Neutrophil (primary cell): Measurements from ENCODE around the gene ATP6V1G1.

ENCODE experiments used
- H3K27ac ChIP-seq: fragments of 200-600 bp; sonication (generic); 2 replicates; pipeline ENCODE4 v1.5.1; 2016; ENCODE audit warnings: mild to moderate bottlenecking, moderate library complexity
- H3K27me3 ChIP-seq: fragments of 200-600 bp; sonication (generic); 2 replicates; pipeline ENCODE4 v1.6.0; 2016; ENCODE audit warnings: mild to moderate bottlenecking
- H3K36me3 ChIP-seq: fragments of 200-600 bp; sonication (generic); 2 replicates; pipeline ENCODE4 v1.5.1; 2017
- H3K4me1 ChIP-seq, 2 experiments: fragments of 200-600 bp in 1 of 2; sonication (generic) in 1 of 2; 1 replicate in 1 of 2; 2 replicates in 1 of 2; pipeline versions ENCODE4 v1.5.1 to v1.6.1; 2013 to 2016; ENCODE audit warnings: low read depth in 1 of 2, low read length in 1 of 2, mild to moderate bottlenecking in 1 of 2, moderate library complexity in 1 of 2; ENCODE audit not compliant: control insufficient read depth in 1 of 2, insufficient read depth in 1 of 2
- H3K4me3 ChIP-seq, 2 experiments: fragments of 200-600 bp in 1 of 2; sonication (generic) in 1 of 2; 1 replicate in 1 of 2; 2 replicates in 1 of 2; pipeline ENCODE4 v1.5.1; 2013 to 2016; ENCODE audit warnings: low read depth in 1 of 2, low read length in 1 of 2, mild to moderate bottlenecking in 1 of 2, moderate library complexity in 1 of 2
- H3K9me3 ChIP-seq: fragments of 200-600 bp; sonication (generic); 2 replicates; pipeline ENCODE4 v1.5.1; 2016
- TF ChIP-seq, protein P1 (sequence below): fragments of 200-600 bp; sonication (generic); IDR thresholded peaks from 2 replicates; pipeline ENCODE4 v1.5.1; 2016; ENCODE audit warnings: antibody characterized with exemption

Gene ATP6V1G1

DNA sequence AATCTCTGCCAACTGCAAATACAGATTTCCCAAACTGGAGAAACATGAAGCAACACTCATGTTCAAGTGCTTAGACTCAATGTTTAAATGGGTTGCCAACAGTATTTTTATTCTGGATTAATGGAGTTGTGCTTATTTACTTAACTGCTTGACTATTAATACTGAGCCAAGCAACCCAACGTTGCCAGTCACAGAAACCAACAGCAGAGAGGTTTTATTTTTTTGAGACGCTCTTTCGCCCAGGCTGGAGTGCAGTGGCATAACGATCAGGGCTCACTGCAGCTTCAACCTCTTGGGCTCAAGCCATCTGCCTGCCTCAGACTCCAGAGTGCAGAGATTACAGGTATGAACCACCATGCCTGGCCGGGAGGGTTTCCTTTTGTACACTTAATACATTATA, 15.1 kb downstream of the ATP6V1G1 start:
- H3K4me1 ChIP-seq: no peaks in the 10 kb centered on the region
- H3K27me3 ChIP-seq: no peaks in the 10 kb centered on the region
- no peak overlapping the region for H3K4me3 ChIP-seq
- peaks cover 33% of the 10 kb centered on the region for H3K36me3 ChIP-seq
- no peak overlapping the region for H3K27ac ChIP-seq
- H3K9me3 ChIP-seq: no peaks in the 10 kb centered on the region
- TF ChIP-seq, protein P1, sequence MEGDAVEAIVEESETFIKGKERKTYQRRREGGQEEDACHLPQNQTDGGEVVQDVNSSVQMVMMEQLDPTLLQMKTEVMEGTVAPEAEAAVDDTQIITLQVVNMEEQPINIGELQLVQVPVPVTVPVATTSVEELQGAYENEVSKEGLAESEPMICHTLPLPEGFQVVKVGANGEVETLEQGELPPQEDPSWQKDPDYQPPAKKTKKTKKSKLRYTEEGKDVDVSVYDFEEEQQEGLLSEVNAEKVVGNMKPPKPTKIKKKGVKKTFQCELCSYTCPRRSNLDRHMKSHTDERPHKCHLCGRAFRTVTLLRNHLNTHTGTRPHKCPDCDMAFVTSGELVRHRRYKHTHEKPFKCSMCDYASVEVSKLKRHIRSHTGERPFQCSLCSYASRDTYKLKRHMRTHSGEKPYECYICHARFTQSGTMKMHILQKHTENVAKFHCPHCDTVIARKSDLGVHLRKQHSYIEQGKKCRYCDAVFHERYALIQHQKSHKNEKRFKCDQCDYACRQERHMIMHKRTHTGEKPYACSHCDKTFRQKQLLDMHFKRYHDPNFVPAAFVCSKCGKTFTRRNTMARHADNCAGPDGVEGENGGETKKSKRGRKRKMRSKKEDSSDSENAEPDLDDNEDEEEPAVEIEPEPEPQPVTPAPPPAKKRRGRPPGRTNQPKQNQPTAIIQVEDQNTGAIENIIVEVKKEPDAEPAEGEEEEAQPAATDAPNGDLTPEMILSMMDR: no peak

DNA sequence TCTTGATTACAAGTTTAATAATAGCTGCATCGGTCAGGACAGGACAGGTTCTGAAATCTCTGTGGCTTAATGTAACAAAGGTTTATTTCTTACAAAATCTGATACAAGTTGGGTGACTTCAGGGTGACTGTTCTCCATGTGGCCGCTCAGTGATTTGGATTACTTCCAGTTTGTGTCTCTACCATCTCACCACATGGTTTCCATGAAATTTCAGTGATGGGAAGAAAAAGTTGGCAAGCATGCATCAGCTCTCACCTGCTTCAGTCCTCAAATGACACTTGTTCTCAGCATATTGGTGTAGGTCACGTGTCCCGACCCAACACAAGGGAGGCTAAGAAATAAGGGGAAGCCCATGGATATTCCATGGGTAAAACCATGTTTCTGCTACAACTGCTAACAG, 15.7 kb downstream of the ATP6V1G1 start:
- Histone ChIP-seq H3K36me3 (peaks cover 27% of the 10 kb centered on the region), H3K4me3 (no peak overlapping the region), H3K9me3 (no peaks in the 10 kb centered on the region), H3K27ac (no peak overlapping the region), H3K27me3 (peaks cover 2% of the 10 kb centered on the region), H3K4me1 (no peaks in the 10 kb centered on the region)
- TF ChIP-seq, protein P1: no peak

DNA sequence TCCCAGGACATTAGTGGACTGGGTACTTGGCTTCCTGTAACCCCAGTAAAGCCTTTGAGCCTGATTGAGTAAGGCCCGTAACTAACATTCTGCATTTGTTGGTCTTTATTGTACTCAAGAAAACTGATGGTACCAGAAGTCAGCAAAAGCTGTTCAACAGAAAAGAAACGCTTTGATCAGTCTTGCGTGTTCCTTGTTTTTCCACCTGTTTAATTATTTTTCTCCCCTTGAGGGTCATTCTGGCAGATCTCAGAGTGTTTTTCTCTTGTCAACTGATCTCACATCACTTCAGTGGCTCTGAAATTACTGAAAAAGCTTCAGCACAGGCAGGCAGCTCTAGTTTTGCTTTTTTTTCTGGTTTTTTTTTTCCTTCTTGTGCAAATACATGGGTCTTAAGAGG, 17.4 kb downstream of the ATP6V1G1 start:
- Histone ChIP-seq H3K27me3 (peaks cover 18% of the 10 kb centered on the region), H3K27ac (no peak overlapping the region), H3K36me3 (peaks cover 9% of the 10 kb centered on the region), H3K4me1 (no peaks in the 10 kb centered on the region), H3K4me3 (no peak overlapping the region), H3K9me3 (no peaks in the 10 kb centered on the region)
- TF ChIP-seq, protein P1: no peak

DNA sequence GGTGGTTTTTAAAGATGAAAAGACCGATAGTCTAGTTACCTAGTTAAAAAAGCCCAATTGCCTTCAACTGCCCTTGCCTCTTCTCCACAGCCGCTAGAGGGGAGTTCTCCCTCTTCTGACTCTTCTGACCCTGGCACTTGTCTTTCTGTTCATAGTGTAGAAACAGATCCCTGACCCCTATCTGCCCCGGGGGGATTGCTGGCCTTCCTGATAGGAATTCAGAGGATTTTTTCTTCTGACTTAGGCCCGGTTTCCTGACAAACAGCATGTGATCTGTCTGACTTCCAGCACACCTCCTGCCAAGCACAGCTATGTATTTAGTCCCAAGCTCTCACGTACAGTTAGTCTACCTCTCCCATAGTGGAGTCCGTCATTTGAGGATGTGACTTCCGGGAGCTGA, 18.5 kb downstream of the ATP6V1G1 start:
- peaks cover 29% of the 10 kb centered on the region for H3K27me3 ChIP-seq
- H3K27ac ChIP-seq: no peak overlapping the region
- TF ChIP-seq, protein P1: no peak

DNA sequence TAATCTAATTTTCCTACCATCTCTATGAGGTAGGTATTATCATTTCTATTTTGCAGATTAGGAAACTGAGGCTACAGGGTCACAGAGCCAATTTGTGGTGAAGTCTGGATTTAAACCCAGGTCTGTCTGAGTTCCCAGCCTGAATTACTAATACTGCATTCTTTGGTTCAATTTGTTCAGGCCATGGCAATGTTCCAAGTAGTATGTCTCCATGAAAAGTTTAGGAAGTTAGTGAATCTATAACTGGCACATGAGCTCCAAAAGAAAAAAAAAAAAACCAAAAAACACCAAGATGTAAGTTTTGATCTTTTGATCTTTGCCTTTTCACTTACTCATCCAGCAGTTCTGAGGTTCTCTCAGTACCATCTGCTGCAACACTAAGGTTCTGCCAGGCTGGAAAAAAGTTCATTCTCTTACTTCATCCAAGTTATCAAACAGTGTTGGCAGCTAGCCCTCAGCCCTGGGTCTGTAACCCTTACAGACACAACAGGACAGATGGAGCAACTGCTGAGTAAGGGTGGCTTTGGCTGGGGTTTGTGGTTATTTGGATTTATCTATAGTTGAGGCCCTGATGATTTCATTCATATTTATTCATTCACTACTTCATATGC, 19.1 kb downstream of the ATP6V1G1 start:
- TF ChIP-seq, protein P1: no peak
- H3K27ac ChIP-seq: no peak overlapping the region
- H3K4me1 ChIP-seq: peaks cover 7% of the 10 kb centered on the region in 2 experiments
- no peak overlapping the region for H3K4me3 ChIP-seq
- no peaks in the 10 kb centered on the region for H3K36me3 ChIP-seq
- H3K9me3 ChIP-seq: no peaks in the 10 kb centered on the region
- H3K27me3 ChIP-seq: peaks cover 31% of the 10 kb centered on the region

More for the DNA sequence above, 18.5 kb downstream of the ATP6V1G1 start:
- no peak overlapping the region for H3K4me3 ChIP-seq
- H3K9me3 ChIP-seq: no peaks in the 10 kb centered on the region
- H3K4me1 ChIP-seq: peaks cover 4 to 5% of the 10 kb centered on the region in 2 experiments
- H3K36me3 ChIP-seq: no peaks in the 10 kb centered on the region
